Measurements from ENCODE around the gene LBX1. TPM values are rescaled to one million over a fixed set of nuclear protein-coding genes. Genes with fewer than 3 reads are reported as not detected.

The LBX1 gene
- total and polyA plus RNA-seq, 2 donors, result 0.11 TPM; not detected in 1

GRCh38 chr10:101189461-101190401 is 39.5 kb downstream of the LBX1 start:
- Histone ChIP-seq H3K9me3 (ENCODE audit: control insufficient read depth in 2 of 2, insufficient read depth in 1 of 2, low read length in 1 of 2) (no peaks in the 10 kb centered on the region), H3K4me3 (ENCODE audit: low read length in 2 of 2) (no peak overlapping the region), H3K4me1 (ENCODE audit: control insufficient read depth in 2 of 2, insufficient read depth in 2 of 2, low read length in 2 of 2) (peaks cover 0 to 14% of the 10 kb centered on the region in 2 donors), H3K27ac (ENCODE audit: low read depth in 1 of 2, low read length in 1 of 2) (peak overlapping the region in 1 of 2 donors; percentile 14), H3K36me3 (ENCODE audit: control insufficient read depth in 2 of 2, insufficient read depth in 2 of 2, low read length in 1 of 2) (no peaks in the 10 kb centered on the region), H3K27me3 (ENCODE audit: control insufficient read depth in 2 of 2, insufficient read depth in 1 of 2, low read length in 1 of 2) (peaks cover 0 to 10% of the 10 kb centered on the region in 2 donors)
- peak in 2 of 9 donors; percentile 4 to 31 for DNase-seq (ENCODE audit: low read depth in 6 of 9, low spot score in 9 of 9)
- WGBS, result 63% methylated on average over 12 of the region's 12 CpGs

DNA sequence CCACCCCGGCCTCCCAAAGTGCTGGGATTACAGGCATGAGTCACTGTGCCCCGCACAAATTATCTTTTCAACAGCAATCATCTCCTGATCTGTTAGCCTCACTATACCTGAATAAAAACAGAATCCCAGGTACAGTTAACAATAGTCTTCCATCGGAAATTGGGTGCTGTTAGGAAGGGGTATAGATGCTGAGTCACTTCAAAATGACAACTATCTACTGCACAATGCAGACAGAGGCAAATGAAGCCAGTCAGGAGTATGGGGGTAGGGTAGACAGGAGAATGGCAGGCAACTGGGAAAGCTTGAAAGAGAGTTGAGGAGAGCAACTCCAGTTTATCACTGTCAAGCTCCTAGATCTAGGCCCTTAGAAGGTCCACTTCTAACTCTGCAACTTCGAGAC is 40.3 kb downstream of the LBX1 start:
- Histone ChIP-seq H3K4me1 (ENCODE audit: control insufficient read depth in 2 of 2, insufficient read depth in 2 of 2, low read length in 2 of 2) (peaks cover 0 to 14% of the 10 kb centered on the region in 2 donors), H3K27ac (ENCODE audit: low read depth in 1 of 2, low read length in 1 of 2) (no peak overlapping the region), H3K4me3 (ENCODE audit: low read length in 2 of 2) (no peak overlapping the region), H3K36me3 (ENCODE audit: control insufficient read depth in 2 of 2, insufficient read depth in 2 of 2, low read length in 1 of 2) (no peaks in the 10 kb centered on the region), H3K27me3 (ENCODE audit: control insufficient read depth in 2 of 2, insufficient read depth in 1 of 2, low read length in 1 of 2) (peaks cover 0 to 5% of the 10 kb centered on the region in 2 donors), H3K9me3 (ENCODE audit: control insufficient read depth in 2 of 2, insufficient read depth in 1 of 2, low read length in 1 of 2) (no peaks in the 10 kb centered on the region)
- 88% methylated on average over 4 of the region's 4 CpGs for WGBS
- no peak for DNase-seq (ENCODE audit: low read depth in 6 of 9, low spot score in 9 of 9)

- Histone ChIP-seq H3K27me3 (ENCODE audit: control insufficient read depth in 2 of 2, insufficient read depth in 1 of 2, low read length in 1 of 2) (peaks cover 0 to 9% of the 10 kb centered on the region in 2 donors), H3K4me1 (ENCODE audit: control insufficient read depth in 2 of 2, insufficient read depth in 2 of 2, low read length in 2 of 2) (no peaks in the 10 kb centered on the region), H3K36me3 (ENCODE audit: control insufficient read depth in 2 of 2, insufficient read depth in 2 of 2, low read length in 1 of 2) (no peaks in the 10 kb centered on the region), H3K4me3 (ENCODE audit: low read length in 2 of 2) (no peak overlapping the region), H3K27ac (ENCODE audit: low read depth in 1 of 2, low read length in 1 of 2) (no peak overlapping the region), H3K9me3 (ENCODE audit: control insufficient read depth in 2 of 2, insufficient read depth in 1 of 2, low read length in 1 of 2) (no peaks in the 10 kb centered on the region)
- 91% methylated on average over 6 of the region's 6 CpGs for WGBS
- DNase-seq (ENCODE audit: low read depth in 6 of 9, low spot score in 9 of 9), result no peak
Observed at GRCh38 chr10:101183458-101184183, 45.6 kb downstream of the LBX1 start.

DNA sequence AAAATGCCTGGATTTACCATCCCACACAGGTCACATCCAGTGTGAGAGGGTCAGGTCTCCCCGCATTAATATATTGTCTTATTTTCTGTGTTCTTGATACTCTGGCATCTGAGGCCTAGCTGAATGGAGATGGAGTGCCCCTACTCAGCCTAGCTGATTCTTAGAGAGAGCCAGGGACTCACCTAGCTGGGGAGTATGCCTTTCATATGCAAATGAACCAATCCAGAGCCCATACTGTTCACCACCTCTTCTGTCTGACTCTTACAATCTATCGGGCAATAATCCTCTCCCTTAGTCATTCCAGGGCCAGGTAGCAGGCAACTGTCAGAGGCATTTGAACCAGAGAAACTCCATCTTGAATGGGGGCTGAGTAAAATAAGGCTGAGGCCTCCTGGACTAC is 46.3 kb downstream of the LBX1 start:
- DNase-seq (ENCODE audit: low read depth in 6 of 9, low spot score in 9 of 9), result no peak

More for the DNA sequence above, 46.3 kb downstream of the LBX1 start:
- Histone ChIP-seq H3K9me3 (ENCODE audit: control insufficient read depth in 2 of 2, insufficient read depth in 1 of 2, low read length in 1 of 2) (no peaks in the 10 kb centered on the region), H3K27me3 (ENCODE audit: control insufficient read depth in 2 of 2, insufficient read depth in 1 of 2, low read length in 1 of 2) (peaks cover 0 to 10% of the 10 kb centered on the region in 2 donors), H3K4me3 (ENCODE audit: low read length in 2 of 2) (no peak overlapping the region), H3K36me3 (ENCODE audit: control insufficient read depth in 2 of 2, insufficient read depth in 2 of 2, low read length in 1 of 2) (no peaks in the 10 kb centered on the region), H3K4me1 (ENCODE audit: control insufficient read depth in 2 of 2, insufficient read depth in 2 of 2, low read length in 2 of 2) (no peaks in the 10 kb centered on the region), H3K27ac (ENCODE audit: low read depth in 1 of 2, low read length in 1 of 2) (no peak overlapping the region)
- WGBS, result 86% methylated on average over 2 of the region's 2 CpGs

Other genes starting within 250 kb of the LBX1 start
- 55.0 TPM for gene MRPL43, start 242.0 kb downstream of the LBX1 start, total RNA-seq
- 95.1 TPM for gene MRPL43, start 242.0 kb downstream of the LBX1 start, polyA plus RNA-seq
- 9.1 TPM for gene TWNK, start 241.9 kb downstream of the LBX1 start, total RNA-seq
- gene TWNK, start 241.9 kb downstream of the LBX1 start, polyA plus RNA-seq, result 5.9 TPM
- 9.8 TPM for gene LZTS2, start 229.7 kb downstream of the LBX1 start, total RNA-seq
- gene LZTS2, start 229.7 kb downstream of the LBX1 start, polyA plus RNA-seq, result 44.7 TPM
- gene PDZD7, start 198.3 kb downstream of the LBX1 start, total RNA-seq, result 0.19 TPM
- 1.4 TPM for gene PDZD7, start 198.3 kb downstream of the LBX1 start, polyA plus RNA-seq
- gene SFXN3, start 198.2 kb downstream of the LBX1 start, total RNA-seq, result 7.7 TPM
- 16.3 TPM for gene SFXN3, start 198.2 kb downstream of the LBX1 start, polyA plus RNA-seq
- 2.8 TPM for gene KAZALD1, start 167.5 kb downstream of the LBX1 start, total RNA-seq
- gene KAZALD1, start 167.5 kb downstream of the LBX1 start, polyA plus RNA-seq, result 2.3 TPM
- gene TLX1, start 98.2 kb downstream of the LBX1 start, total RNA-seq, result 0.05 TPM
- gene TLX1, start 98.2 kb downstream of the LBX1 start, polyA plus RNA-seq, result 0.27 TPM
- 5.0 TPM for gene BTRC, start 124.7 kb upstream of the LBX1 start, total RNA-seq
- gene BTRC, start 124.7 kb upstream of the LBX1 start, polyA plus RNA-seq, result 5.3 TPM

Data from thymus (tissue), 11 donors.